ENCODE measurements around the gene IER5L. TPM values are rescaled to one million over a fixed set of nuclear protein-coding genes. Genes with fewer than 3 reads are reported as not detected.

The IER5L gene
- total RNA-seq, 6 experiments from 2014 or later: 2.7 to 19.8 (median 7.8) TPM

DNA sequence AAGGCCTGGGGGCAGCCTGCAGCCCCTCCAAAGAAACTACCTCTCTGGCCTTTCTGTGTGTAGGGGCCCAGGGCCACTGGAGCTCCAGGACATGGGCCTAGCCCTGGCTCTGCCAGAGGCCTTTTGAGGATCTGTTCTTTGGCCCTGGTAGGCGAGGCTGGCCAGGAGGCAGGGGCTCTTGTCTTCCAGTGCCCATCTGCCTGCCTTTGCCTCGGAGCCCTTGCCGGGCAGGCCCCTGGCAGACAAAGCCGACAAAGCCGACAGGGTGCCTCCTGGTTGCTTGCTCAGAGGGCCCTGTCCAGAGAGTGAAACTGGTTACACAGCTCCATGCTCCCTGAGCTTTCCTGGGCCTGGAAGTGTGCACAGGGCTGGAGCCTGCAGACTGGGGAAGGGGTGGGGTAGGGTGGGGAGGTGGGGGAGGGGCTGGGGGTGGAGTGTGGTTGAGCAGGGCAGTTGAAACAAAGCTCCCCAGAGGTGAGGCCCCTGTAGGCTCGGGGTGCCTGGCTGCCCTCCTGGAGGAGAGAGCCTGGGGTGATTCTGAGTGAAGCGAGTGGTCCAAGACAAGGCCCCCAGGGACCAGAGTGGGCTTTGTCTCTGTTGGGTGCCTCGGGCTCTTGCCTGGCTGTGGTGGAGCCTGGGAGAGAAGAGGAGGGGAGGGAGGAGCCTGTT lies 37.5 kb downstream of the IER5L start:
- Histone ChIP-seq H3K9me3 (no peaks in the 10 kb centered on the region), H3K4me3 (peak overlapping the region; percentile 53 to 68 (median 56)), H3K36me3 (peaks cover 0 to 16% (median 5%) of the 10 kb centered on the region in 4 donors), H3K27me3 (no peaks in the 10 kb centered on the region), H3K27ac (peak overlapping the region; percentile 95 to 100 (median 99)), H3K4me1 (peaks cover 0 to 62% (median 33%) of the 10 kb centered on the region in 4 donors)
- DNase-seq: peak in 1 of 3 donors; percentile 51
- WGBS (ENCODE audit: insufficient coverage, low coverage, low lambda C conversion rate, missing lambda C conversion rate): 11% methylated on average over 3 of the region's 8 CpGs
- intact Hi-C loops (cut with DNase I): no loop called here
- ATAC-seq: peak; percentile 8 to 13 (median 10)
- no peak for TF ChIP-seq POLR2A (IDR thresholded peaks at IDR 0.05)

DNA sequence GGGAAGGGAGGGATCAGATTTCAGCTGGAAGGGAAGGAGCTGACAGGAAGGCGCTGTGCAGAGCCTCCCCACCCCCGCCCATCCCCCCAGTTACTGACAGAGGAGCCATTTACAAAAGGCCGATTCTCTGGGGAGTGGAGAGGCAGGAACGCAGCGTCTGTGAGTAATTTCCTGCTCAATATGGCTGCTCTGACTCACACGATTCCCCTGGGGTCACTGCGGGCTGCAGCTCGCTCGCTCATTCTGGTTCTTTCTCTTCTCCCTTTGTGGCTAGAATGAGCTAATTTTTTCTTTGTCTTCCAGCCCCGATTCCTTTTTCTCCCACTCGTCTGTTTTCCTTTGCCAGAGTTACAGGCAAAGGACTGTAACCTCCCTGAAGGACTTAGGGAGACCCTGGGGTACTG lies 38.1 kb downstream of the IER5L start:
- intact Hi-C loops (cut with DNase I): loop anchor here (5.0 to 10.0 kb wide), 2 partner anchors 32 to 635 kb away; no protein-coding TSS in a partner anchor
- Histone ChIP-seq H3K4me1 (peaks cover 0 to 62% (median 33%) of the 10 kb centered on the region in 4 donors), H3K36me3 (peaks cover 0 to 21% (median 7%) of the 10 kb centered on the region in 4 donors), H3K27ac (peak overlapping the region; percentile 95 to 100 (median 99)), H3K9me3 (no peaks in the 10 kb centered on the region), H3K27me3 (no peaks in the 10 kb centered on the region), H3K4me3 (peak overlapping the region; percentile 53 to 68 (median 56))
- TF ChIP-seq POLR2A (IDR thresholded peaks at IDR 0.05): peak; percentile 87
- TF ChIP-seq, protein P1, sequence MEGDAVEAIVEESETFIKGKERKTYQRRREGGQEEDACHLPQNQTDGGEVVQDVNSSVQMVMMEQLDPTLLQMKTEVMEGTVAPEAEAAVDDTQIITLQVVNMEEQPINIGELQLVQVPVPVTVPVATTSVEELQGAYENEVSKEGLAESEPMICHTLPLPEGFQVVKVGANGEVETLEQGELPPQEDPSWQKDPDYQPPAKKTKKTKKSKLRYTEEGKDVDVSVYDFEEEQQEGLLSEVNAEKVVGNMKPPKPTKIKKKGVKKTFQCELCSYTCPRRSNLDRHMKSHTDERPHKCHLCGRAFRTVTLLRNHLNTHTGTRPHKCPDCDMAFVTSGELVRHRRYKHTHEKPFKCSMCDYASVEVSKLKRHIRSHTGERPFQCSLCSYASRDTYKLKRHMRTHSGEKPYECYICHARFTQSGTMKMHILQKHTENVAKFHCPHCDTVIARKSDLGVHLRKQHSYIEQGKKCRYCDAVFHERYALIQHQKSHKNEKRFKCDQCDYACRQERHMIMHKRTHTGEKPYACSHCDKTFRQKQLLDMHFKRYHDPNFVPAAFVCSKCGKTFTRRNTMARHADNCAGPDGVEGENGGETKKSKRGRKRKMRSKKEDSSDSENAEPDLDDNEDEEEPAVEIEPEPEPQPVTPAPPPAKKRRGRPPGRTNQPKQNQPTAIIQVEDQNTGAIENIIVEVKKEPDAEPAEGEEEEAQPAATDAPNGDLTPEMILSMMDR (IDR thresholded peaks at IDR 0.05): no peak
- ATAC-seq: peak; percentile 59 to 68 (median 64)
- DNase-seq: peak; percentile 83 to 89 (median 87)
- WGBS (ENCODE audit: insufficient coverage, low coverage, low lambda C conversion rate, missing lambda C conversion rate): 0% methylated on average over 8 of the region's 11 CpGs

DNA sequence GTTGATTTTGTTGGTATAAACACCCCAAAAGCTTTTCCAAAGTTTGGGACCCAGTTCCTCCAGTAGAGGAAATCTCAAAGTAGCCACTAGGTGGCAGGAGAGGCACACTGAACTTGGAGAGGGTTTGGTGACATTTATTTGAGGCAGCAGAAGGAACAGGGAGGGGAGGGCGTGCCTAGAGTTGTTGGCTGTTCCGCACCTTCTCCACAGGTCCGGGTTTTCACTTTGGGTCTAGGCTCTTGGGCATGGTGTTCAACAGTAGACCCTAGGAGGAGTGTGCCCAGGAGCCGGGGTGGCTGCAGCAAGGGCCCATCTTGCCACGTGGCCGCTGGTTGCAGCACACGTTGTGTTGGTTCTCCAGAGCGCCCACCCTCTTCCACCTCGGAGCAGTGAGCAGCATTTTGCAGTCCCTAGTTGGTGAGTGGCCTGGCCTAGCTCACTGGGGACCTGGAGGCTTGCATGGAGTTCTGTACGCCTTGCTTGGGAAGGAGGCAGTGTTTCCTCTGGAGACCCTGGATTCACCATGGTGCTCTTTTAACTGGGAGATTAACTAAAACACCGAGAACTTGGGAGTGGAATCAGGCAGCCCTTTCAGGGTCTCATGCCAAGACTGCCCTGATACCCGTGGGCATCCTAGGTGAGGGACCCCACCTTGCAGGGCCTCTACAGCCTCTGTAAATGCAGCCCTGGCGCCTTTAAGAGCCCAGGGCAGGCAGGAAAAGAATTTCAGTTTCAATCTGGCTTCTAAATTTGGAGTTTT lies 38.6 kb downstream of the IER5L start:
- 0% methylated on average over 5 of the region's 13 CpGs for WGBS (ENCODE audit: insufficient coverage, low coverage, low lambda C conversion rate, missing lambda C conversion rate)
- H3K4me3 ChIP-seq: peak overlapping the region; percentile 53 to 68 (median 56)
- peaks cover 0 to 62% (median 33%) of the 10 kb centered on the region in 4 donors for H3K4me1 ChIP-seq
- TF ChIP-seq, protein P1 (IDR thresholded peaks at IDR 0.05): peak; percentile 87 to 98 (median 90)
- TF ChIP-seq POLR2A (IDR thresholded peaks at IDR 0.05): no peak
- H3K27me3 ChIP-seq: no peaks in the 10 kb centered on the region
- ATAC-seq (peak; percentile 61 to 76 (median 70)), DNase-seq (peak; percentile 64 to 83 (median 73))
- intact Hi-C loops (cut with DNase I): loop anchor here (5.0 to 10.0 kb wide), 2 partner anchors 33 to 635 kb away; no protein-coding TSS in a partner anchor
- H3K27ac ChIP-seq: peak overlapping the region; percentile 95 to 100 (median 99)
- H3K36me3 ChIP-seq: peaks cover 0 to 21% (median 7%) of the 10 kb centered on the region in 4 donors
- H3K9me3 ChIP-seq: no peaks in the 10 kb centered on the region

DNA sequence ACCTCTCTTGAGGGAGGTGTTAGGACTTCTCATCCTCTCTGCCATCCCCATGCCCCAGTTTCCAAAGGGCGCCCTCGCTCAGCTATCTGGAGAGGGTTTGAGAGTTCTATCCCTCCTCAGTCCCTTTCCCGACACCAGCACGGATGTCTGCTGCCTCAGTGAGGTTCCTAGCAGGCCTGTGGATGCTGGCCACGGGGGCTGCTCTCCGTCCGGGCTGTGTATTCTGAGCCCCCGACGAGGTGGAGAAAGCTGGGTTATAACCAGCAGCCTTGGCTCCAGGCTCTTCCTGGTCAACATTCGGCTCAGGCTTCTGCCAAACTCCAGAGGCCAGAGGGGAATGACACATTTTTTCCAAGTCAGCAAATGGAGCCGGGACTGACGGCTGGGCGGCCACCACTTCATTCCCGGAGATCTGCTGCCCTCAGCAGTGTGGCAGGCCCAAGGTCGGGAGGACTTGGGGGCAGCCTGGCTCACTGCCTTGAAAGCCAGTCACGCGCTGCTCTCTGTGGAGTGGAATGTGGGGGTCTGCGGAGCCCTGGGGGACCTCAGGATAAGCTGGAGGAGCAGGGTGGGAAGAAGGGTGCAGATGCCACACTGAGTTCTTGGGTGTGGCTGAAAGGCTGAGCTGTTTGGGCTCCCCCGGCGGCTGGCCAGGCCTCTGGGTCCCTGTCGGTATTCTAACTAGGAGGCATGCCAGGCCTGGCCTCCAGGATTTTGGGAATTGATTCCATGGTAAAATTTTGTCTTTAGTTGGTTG lies 39.4 kb downstream of the IER5L start:
- peak; percentile 75 to 88 (median 86) for DNase-seq
- 19% methylated on average over 12 of the region's 21 CpGs for WGBS (ENCODE audit: insufficient coverage, low coverage, low lambda C conversion rate, missing lambda C conversion rate)
- peak; percentile 42 to 67 (median 56) for ATAC-seq
- no peaks in the 10 kb centered on the region for H3K27me3 ChIP-seq
- intact Hi-C loops (cut with DNase I): loop anchor here (5.0 to 10.0 kb wide), 2 partner anchors 34 to 636 kb away; no protein-coding TSS in a partner anchor
- H3K27ac ChIP-seq: peak overlapping the region; percentile 95 to 100 (median 99)
- TF ChIP-seq POLR2A (IDR thresholded peaks at IDR 0.05): peak; percentile 84
- TF ChIP-seq, protein P1 (IDR thresholded peaks at IDR 0.05): no peak
- H3K9me3 ChIP-seq: no peaks in the 10 kb centered on the region
- H3K4me3 ChIP-seq: peak overlapping the region in 2 of 3 donors; percentile 11 to 53
- H3K36me3 ChIP-seq: peaks cover 0 to 17% (median 7%) of the 10 kb centered on the region in 4 donors
- peaks cover 0 to 61% (median 33%) of the 10 kb centered on the region in 4 donors for H3K4me1 ChIP-seq
